NCI-H1048 (cell line): Measurements from ENCODE around the gene TLK1.

Experiments
- DNase-seq: peaks from one replicate; lab custom pipeline; 2025; lab: John Stamatoyannopoulos, UW

The TLK1 gene

GRCh38 chr2:170965446-170966225 is 195.1 kb downstream of the TLK1 start:
- no peak for DNase-seq

- DNase-seq, result no peak
These were observed 197.3 kb downstream of the TLK1 start for GRCh38 chr2:170963386-170963785.

- DNase-seq, result no peak
These were observed 206.8 kb downstream of the TLK1 start for GRCh38 chr2:170953941-170954340.

GRCh38 chr2:170950221-170950761 is 210.4 kb downstream of the TLK1 start:
- DNase-seq, result no peak

- DNase-seq, result no peak
These were observed 211.3 kb downstream of the TLK1 start for GRCh38 chr2:170949415-170949814.

- DNase-seq, result no peak
These were observed 216.1 kb downstream of the TLK1 start for GRCh38 chr2:170944545-170944944.

- no peak for DNase-seq
These were observed 217.1 kb downstream of the TLK1 start for GRCh38 chr2:170943596-170943995.

- DNase-seq, result no peak
These were observed 217.7 kb downstream of the TLK1 start for GRCh38 chr2:170943041-170943440.

GRCh38 chr2:170942615-170943014 is 218.1 kb downstream of the TLK1 start:
- DNase-seq, result no peak
